Naive B cell (primary cell): ENCODE data around the gene PREX1. TPM values are rescaled to one million over a fixed set of nuclear protein-coding genes. Genes with fewer than 3 reads are reported as not detected.

ENCODE experiments used
- ATAC-seq, 2 donors: fragments of 150-1000 bp; cut with Tn5 transposase; 2 replicates each; pipeline ENCODE4 v1.10.0; 2021; ENCODE audit warnings: low read depth in 2 of 2, mild to moderate bottlenecking in 2 of 2, moderate library complexity in 2 of 2
- DNase-seq: peaks from one replicate; pipeline ENCODE4 v3.0.0; 2022
- H3K27ac Mint-ChIP-seq, 6 donors: one replicate each; pipeline ENCODE4 v1.8.0; 2020 to 2022; ENCODE audit warnings: mild to moderate bottlenecking in 6 of 6, mixed read lengths in 6 of 6, moderate library complexity in 5 of 6, inconsistent platforms in 2 of 6
- H3K27me3 Mint-ChIP-seq, 3 donors: one replicate each; pipeline ENCODE4 v1.8.0; 2021 to 2022; ENCODE audit warnings: mixed read lengths in 3 of 3, mild to moderate bottlenecking in 1 of 3
- H3K36me3 Mint-ChIP-seq, 2 donors: one replicate each; pipeline ENCODE4 v1.8.0; 2020 to 2022; ENCODE audit warnings: mixed read lengths in 2 of 2, inconsistent platforms in 1 of 2, mild to moderate bottlenecking in 1 of 2
- H3K4me1 Mint-ChIP-seq, 3 donors: one replicate each; pipeline ENCODE4 v1.8.0; 2020 to 2022; ENCODE audit warnings: mixed read lengths in 3 of 3, inconsistent platforms in 1 of 3, mild to moderate bottlenecking in 1 of 3, moderate library complexity in 1 of 3
- H3K4me3 Mint-ChIP-seq, 8 donors: one replicate each; pipeline ENCODE4 v1.8.0; 2020 to 2022; ENCODE audit warnings: mild to moderate bottlenecking in 8 of 8, mixed read lengths in 8 of 8, moderate library complexity in 8 of 8, inconsistent platforms in 2 of 8
- H3K9me3 Mint-ChIP-seq, 7 donors: one replicate each; pipeline ENCODE4 v1.8.0; 2020 to 2022; ENCODE audit warnings: mixed read lengths in 7 of 7, mild to moderate bottlenecking in 5 of 7, inconsistent platforms in 2 of 7, moderate library complexity in 1 of 7
- polyA plus RNA-seq, 6 donors: library from polyadenylated mRNA; unstranded; fragments of 300-500 nt; fragmentation: Illumina TruSeq; gene quantifications; one replicate each; pipeline ENCODE4 v1.2.3, GENCODE V29; 2021; ENCODE audit warnings: low read depth in 6 of 6

The PREX1 gene
- polyA plus RNA-seq, 6 donors from 2014 or later, result 13.3 to 37.5 (median 17.1) TPM

DNA sequence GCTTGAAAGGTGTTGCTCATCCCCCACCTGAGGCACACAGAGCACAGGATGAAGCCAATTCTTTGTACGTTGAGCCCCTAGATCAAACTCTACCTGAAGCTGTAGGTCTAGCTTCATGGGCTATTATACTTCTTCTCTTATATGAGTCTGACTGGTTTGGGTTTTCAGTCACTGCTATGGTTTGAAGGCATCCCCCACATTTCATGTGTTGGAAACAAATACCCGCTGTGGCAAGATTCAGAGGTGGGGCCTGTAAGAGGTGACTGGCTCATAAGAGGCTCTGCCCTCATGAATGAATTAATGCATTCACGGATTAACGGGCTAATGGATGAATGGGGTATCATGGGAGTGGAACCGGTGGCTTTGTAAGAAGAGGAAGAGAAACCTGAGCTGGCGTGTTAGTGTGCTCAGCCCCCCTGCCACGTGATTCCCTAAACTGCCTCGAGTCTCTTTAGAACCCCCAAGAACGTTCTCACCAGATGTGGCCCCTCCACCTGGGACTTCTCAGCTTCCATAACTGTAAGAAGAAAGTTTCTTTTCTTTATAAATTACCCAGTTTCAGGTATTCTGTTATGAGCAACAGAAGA lies 39.2 kb downstream of the PREX1 start:
- Mint-ChIP-seq H3K9me3 (no peaks in the 10 kb centered on the region), H3K27me3 (no peaks in the 10 kb centered on the region), H3K4me1 (peaks cover 57 to 82% (median 74%) of the 10 kb centered on the region in 3 donors), H3K4me3 (peak overlapping the region in 7 of 8 donors; percentile 4 to 88 (median 58)), H3K36me3 (no peaks in the 10 kb centered on the region), H3K27ac (peak overlapping the region in 5 of 6 donors; percentile 74 to 97 (median 94))
- ATAC-seq (peak; percentile 91 to 93), DNase-seq (peak; percentile 80)

DNA sequence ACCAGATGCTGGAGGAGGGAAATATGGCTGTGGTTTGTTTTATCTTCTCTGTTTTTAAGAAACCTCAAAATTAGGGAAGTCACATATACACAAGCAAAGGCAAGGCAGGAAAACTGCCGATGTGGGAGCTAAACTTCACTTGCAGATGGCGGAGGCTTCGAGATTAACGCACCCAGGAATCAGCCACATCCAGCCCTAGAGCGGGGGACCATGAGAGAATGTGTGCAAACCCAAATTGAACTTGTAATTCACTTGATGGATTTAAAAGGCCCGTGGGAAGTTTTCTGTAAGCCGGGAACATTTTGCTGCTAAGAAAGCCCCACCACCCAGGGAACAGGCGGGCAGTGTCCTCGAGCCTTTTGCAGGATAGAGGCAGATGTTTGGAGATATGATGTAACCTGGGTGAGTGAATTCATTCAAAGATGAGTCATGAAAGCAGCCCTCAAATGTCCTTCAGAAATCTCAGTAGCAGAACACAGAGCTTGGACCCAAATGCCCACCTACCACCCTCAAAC lies 39.9 kb downstream of the PREX1 start:
- Mint-ChIP-seq H3K9me3 (no peaks in the 10 kb centered on the region), H3K4me1 (peaks cover 57 to 81% (median 74%) of the 10 kb centered on the region in 3 donors), H3K27me3 (no peaks in the 10 kb centered on the region), H3K27ac (peak overlapping the region in 5 of 6 donors; percentile 74 to 97 (median 94)), H3K36me3 (no peaks in the 10 kb centered on the region), H3K4me3 (peak overlapping the region; percentile 1 to 88 (median 48))
- DNase-seq (no peak), ATAC-seq (no peak)

DNA sequence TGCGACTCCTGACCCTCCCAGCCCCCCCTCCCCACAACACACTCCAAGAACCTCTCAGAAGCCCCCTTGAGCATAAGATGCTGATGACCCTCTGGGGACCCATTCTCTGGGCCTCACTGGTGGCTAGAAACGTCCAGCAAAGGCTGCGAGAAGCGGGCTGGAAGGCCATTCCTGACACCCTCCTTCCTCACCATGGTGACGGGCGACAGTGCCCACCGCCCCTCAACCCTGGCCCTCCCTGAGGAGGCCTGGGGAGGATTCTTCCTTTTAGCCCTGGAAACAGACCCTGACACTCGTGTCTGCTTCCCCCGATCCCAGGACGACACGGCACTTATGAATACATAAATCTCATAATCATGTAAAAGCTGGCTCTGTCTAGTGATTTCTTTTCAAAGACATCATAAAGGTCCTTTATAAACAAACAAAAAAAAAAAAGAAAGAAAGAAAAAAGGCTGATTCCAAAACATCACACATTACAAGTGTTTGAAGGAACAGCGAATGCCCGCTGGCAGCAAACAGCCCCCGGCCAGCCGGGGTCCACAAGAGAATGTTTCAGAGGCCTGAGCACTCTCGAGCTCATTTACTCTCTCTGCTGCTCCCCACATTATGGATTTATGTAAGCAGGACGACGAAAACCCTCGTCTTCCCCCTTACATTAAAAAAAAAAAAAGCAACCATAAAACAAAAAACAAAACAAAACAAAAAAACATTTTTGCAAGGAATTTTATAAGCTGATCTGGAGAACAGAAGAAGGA lies 40.7 kb downstream of the PREX1 start:
- Mint-ChIP-seq H3K27ac (peak overlapping the region in 5 of 6 donors; percentile 15 to 97 (median 94)), H3K9me3 (no peaks in the 10 kb centered on the region), H3K36me3 (no peaks in the 10 kb centered on the region), H3K27me3 (no peaks in the 10 kb centered on the region), H3K4me3 (peak overlapping the region; percentile 1 to 88 (median 62)), H3K4me1 (peaks cover 57 to 73% (median 71%) of the 10 kb centered on the region in 3 donors)
- DNase-seq, result no peak
- no peak for ATAC-seq

DNA sequence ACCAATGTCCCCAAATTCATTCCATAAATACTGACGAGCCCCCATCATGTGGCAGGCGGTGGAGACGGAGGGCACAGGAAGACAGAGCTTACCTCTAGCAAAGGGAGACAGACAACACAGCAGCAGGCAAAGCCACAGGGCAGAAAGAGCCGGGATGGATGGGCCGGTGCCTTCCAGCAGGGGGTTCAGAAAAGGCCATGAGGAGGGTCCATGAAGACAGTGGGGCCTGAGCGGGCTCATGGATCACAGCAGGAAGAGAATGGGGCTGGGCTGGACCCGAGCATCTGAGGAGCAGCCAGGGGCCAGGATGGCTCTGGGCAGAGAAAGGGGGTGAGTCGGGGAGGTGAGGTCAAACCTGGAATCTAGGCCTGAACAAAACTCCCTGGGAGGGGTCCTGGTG lies 42.0 kb downstream of the PREX1 start:
- Mint-ChIP-seq H3K4me1 (peaks cover 59 to 60% (median 59%) of the 10 kb centered on the region in 3 donors), H3K27ac (peak overlapping the region in 2 of 6 donors; percentile 76 to 87)
- no peak for DNase-seq

DNA sequence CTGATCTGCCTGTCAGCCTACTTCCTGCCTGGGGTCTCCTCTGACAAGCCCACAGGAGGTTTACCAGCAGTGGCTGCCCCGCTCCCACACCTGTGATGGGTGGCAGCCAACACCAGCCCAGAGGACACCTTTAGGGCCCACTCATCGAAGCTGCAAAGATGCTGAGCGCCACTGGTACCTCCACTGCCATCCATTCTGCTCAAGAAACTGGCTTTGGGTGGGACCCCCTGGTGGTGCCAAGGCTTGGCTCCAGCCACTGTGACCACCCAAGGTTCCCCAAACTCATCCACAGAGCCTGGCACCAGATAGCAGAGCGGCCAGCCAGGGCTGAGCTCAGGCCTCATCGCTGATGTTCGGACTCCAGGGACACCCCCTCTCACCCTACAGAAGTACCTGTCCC lies 42.5 kb downstream of the PREX1 start:
- H3K4me3 Mint-ChIP-seq, result peak overlapping the region in 1 of 8 donors; percentile 56
- H3K27ac Mint-ChIP-seq, result peak overlapping the region in 2 of 6 donors; percentile 39 to 76
- H3K27me3 Mint-ChIP-seq, result no peaks in the 10 kb centered on the region
- H3K9me3 Mint-ChIP-seq, result no peaks in the 10 kb centered on the region
- ATAC-seq (no peak), DNase-seq (no peak)
- peaks cover 54 to 56% (median 54%) of the 10 kb centered on the region in 3 donors for H3K4me1 Mint-ChIP-seq
- H3K36me3 Mint-ChIP-seq, result no peaks in the 10 kb centered on the region

More for the DNA sequence above, 42.0 kb downstream of the PREX1 start:
- peak overlapping the region in 2 of 8 donors; percentile 13 to 56 for H3K4me3 Mint-ChIP-seq
- H3K27me3 Mint-ChIP-seq, result no peaks in the 10 kb centered on the region
- H3K9me3 Mint-ChIP-seq, result no peaks in the 10 kb centered on the region
- ATAC-seq, result no peak
- no peaks in the 10 kb centered on the region for H3K36me3 Mint-ChIP-seq

DNA sequence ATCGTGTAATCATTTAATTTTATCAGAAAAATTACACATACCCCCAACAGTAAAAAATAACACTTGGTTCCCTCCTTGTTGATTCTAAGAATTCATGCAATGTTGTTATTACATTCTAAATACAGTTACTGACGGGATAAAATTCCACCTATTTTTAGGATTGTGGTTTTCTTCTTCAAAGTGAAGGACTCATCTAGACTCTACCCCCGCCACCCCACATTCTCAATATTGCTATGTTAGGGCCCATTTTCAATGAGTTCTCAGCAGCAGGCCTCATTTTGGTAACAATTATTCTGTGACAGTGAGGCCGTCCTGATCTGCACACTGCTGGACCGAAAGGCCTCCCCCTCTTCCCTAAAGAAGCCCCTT lies 43.5 kb downstream of the PREX1 start:
- no peak for ATAC-seq
- Mint-ChIP-seq H3K27ac (peak overlapping the region in 1 of 6 donors; percentile 44), H3K36me3 (peaks cover 7 to 8% of the 10 kb centered on the region in 2 donors), H3K9me3 (peaks cover 0 to 3% (median 0%) of the 10 kb centered on the region in 7 donors), H3K4me1 (peaks cover 52 to 54% (median 52%) of the 10 kb centered on the region in 3 donors), H3K4me3 (no peak overlapping the region), H3K27me3 (no peaks in the 10 kb centered on the region)
- DNase-seq, result no peak

DNA sequence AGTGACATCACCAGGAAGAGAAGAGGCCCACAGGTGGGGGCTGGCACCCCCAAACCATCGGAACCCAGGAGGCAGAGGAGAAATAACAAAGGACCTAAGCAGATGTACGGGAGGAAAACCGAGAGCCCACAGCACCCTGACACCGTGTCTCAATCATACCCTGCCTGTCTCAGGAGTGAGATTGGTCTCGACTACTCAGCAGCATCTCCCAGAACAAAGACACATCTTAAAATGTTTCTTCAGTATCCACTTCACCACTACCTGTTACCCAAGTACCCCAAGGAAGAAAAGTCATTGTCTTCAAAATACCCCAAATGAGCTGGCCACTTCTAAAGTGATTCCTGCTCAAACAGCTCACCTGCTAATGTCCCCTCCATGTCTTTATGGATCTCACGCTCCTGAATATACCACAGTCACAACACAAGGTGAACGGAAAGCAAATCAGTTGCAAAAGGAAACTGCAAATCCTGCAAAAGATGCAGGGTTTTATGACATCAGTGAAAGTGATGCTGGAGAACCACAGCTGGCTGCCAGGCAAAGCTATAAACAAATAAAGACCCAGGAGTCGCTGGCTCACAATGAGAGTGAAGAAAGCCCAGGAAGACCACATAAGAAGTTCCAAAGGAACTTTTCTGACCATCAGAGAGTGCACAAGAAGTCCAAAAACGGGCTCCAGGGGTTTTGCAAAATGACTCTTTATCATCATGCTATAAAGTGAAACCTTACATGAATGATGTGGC lies 44.1 kb downstream of the PREX1 start:
- no peak for ATAC-seq
- Mint-ChIP-seq H3K9me3 (peaks cover 0 to 3% (median 0%) of the 10 kb centered on the region in 7 donors), H3K27me3 (no peaks in the 10 kb centered on the region), H3K4me1 (peaks cover 47 to 52% (median 48%) of the 10 kb centered on the region in 3 donors), H3K27ac (peak overlapping the region in 1 of 6 donors; percentile 44), H3K4me3 (no peak overlapping the region), H3K36me3 (peaks cover 7 to 13% of the 10 kb centered on the region in 2 donors)
- no peak for DNase-seq

DNA sequence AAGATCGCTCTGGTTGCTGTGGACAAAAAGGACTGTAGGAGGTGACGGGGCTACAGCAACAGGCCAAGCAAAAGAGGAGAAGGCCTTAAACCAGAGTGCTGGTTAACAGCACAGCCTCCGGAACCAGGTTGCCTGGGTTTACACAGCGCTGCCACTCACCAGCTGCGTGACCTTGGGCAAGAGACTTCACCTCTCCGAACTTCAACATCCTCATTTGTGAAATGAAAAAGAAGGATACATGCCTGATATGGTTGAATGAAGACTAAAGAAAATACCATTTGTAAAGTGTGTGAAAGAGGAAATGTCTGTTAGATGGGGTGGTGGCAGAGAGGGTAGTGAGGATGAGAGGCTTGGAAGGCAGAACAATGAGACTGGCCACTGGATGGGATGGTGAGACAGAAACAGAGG lies 44.9 kb downstream of the PREX1 start:
- H3K9me3 Mint-ChIP-seq, result peaks cover 0 to 4% (median 0%) of the 10 kb centered on the region in 7 donors
- H3K27me3 Mint-ChIP-seq, result no peaks in the 10 kb centered on the region
- DNase-seq, result peak; percentile 52
- no peak overlapping the region for H3K4me3 Mint-ChIP-seq
- peaks cover 39 to 47% (median 45%) of the 10 kb centered on the region in 3 donors for H3K4me1 Mint-ChIP-seq
- no peak overlapping the region for H3K27ac Mint-ChIP-seq
- ATAC-seq, result peak; percentile 75 to 81
- peaks cover 7 to 16% of the 10 kb centered on the region in 2 donors for H3K36me3 Mint-ChIP-seq

DNA sequence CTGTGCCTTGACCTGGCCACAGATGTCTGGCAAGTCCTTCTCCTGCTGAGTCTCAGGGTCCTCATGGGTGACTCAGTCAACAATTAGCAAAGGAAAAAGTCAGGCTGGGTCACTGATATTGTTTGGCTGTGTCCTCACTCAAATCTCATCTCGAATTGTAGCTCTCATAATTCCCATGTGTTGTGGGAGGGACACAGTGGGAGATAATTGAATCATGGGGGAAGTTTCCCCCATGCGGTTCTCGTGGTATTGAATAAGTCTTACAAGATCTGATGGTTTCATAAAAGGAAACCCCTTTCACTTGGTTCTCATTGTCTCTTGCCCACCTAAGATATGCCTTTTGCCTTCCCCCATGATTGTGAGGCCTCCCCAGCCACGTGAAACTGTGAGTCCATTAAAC lies 45.7 kb downstream of the PREX1 start:
- H3K36me3 Mint-ChIP-seq, result peaks cover 9 to 16% of the 10 kb centered on the region in 2 donors
- ATAC-seq (no peak), DNase-seq (no peak)
- H3K4me3 Mint-ChIP-seq, result peak overlapping the region in 1 of 8 donors; percentile 35
- H3K27me3 Mint-ChIP-seq, result no peaks in the 10 kb centered on the region
- peaks cover 39 to 48% (median 45%) of the 10 kb centered on the region in 3 donors for H3K4me1 Mint-ChIP-seq
- peaks cover 0 to 4% (median 0%) of the 10 kb centered on the region in 7 donors for H3K9me3 Mint-ChIP-seq
- H3K27ac Mint-ChIP-seq, result peak overlapping the region in 2 of 6 donors; percentile 18 to 93

DNA sequence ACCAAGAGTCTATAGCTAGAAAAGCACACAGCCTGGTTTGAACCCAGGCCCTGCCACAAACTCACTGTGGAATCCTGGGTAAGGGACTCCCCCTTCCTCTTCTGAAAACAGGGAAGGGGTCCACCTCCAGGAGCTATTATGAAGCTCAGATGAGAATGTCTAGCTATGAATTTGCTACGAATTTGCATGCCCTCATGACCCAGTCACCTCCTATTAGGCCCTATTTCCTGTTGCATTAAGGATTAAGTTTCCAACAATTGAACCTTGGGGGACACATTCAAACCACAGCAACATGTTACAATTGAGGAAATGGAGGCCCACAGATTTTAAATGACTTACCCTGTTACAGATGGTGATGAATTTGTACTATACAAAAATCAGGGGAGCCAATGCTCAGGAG lies 46.2 kb downstream of the PREX1 start:
- Mint-ChIP-seq H3K27ac (peak overlapping the region in 3 of 6 donors; percentile 18 to 93 (median 24)), H3K4me1 (peaks cover 39 to 48% (median 47%) of the 10 kb centered on the region in 3 donors), H3K36me3 (peaks cover 13 to 16% of the 10 kb centered on the region in 2 donors), H3K9me3 (peaks cover 0 to 4% (median 0%) of the 10 kb centered on the region in 7 donors), H3K4me3 (peak overlapping the region in 4 of 8 donors; percentile 35 to 77 (median 60)), H3K27me3 (no peaks in the 10 kb centered on the region)
- DNase-seq, result no peak
- ATAC-seq, result no peak

DNA sequence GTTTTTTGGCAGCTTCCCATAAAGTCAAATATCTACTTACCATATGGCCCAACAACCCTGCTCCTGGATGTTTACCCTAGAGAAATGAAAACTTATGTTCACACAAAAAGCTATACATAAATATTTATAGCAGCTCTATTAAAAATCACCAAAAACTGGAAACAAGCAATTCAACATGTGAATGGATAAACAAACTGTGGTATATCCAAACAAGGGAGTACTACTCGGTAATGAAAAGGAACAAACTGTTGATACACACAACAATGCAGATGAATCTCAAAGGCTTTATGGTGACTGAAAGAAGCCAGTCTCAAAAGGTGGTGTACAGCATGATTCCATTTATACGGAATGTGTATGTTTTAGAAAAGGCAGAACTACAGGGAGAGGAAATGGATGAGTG lies 48.4 kb downstream of the PREX1 start:
- Mint-ChIP-seq H3K27ac (peak overlapping the region in 1 of 6 donors; percentile 68), H3K27me3 (no peaks in the 10 kb centered on the region), H3K4me1 (peaks cover 37 to 48% (median 48%) of the 10 kb centered on the region in 3 donors), H3K36me3 (peaks cover 13 to 16% of the 10 kb centered on the region in 2 donors), H3K9me3 (peaks cover 0 to 5% (median 0%) of the 10 kb centered on the region in 7 donors), H3K4me3 (peak overlapping the region in 1 of 8 donors; percentile 1)
- DNase-seq (no peak), ATAC-seq (no peak)

DNA sequence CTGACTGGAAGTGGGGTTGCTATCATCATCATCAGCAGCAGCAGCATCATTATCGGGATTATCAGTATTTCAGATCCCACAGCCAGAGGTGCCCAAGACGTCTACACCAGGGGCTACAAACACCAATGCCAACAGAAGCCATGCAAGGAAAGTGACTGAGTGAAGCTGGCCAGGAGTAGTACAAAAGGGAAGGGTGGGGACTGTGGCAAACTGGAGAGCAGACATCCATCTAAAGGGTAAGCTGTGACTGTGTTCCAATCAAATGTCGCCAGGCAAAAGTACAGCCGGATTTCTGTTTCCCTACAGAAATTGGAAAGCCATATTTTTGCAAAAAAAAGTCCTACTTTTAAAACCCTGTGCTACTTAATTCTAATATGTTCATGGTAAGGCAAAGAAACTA lies 50.0 kb downstream of the PREX1 start:
- ATAC-seq (no peak), DNase-seq (no peak)
- Mint-ChIP-seq H3K4me3 (peak overlapping the region in 3 of 8 donors; percentile 12 to 44 (median 22)), H3K27ac (peak overlapping the region in 1 of 6 donors; percentile 89), H3K36me3 (peaks cover 13 to 16% of the 10 kb centered on the region in 2 donors), H3K4me1 (peaks cover 53 to 64% (median 60%) of the 10 kb centered on the region in 3 donors), H3K9me3 (peaks cover 0 to 5% (median 0%) of the 10 kb centered on the region in 7 donors), H3K27me3 (no peaks in the 10 kb centered on the region)

DNA sequence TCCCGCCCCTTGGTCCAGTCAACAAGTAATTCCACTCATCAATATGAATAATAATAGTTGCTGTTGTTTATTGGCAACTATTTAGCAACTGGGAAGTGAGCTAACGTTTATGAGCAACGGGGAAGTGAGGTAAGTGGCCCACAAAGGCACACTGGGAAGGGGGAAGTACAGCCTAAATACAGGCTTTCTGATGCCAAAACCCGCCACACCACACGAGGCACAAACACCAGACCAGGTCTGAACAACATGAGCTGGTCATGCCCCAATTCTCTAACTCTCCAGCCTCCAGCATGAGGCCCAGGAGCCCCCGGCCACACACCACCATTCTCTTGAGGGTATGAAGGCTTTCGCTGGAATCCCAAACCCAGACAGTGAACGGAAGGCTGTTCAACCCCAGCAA lies 50.8 kb downstream of the PREX1 start:
- peak; percentile 72 to 78 for ATAC-seq
- peaks cover 61 to 72% (median 66%) of the 10 kb centered on the region in 3 donors for H3K4me1 Mint-ChIP-seq
- peaks cover 0 to 5% (median 0%) of the 10 kb centered on the region in 7 donors for H3K9me3 Mint-ChIP-seq
- peak overlapping the region in 5 of 6 donors; percentile 88 to 94 (median 92) for H3K27ac Mint-ChIP-seq
- H3K36me3 Mint-ChIP-seq, result peaks cover 13 to 16% of the 10 kb centered on the region in 2 donors
- peak overlapping the region in 4 of 8 donors; percentile 13 to 86 (median 46) for H3K4me3 Mint-ChIP-seq
- no peak for DNase-seq
- H3K27me3 Mint-ChIP-seq, result no peaks in the 10 kb centered on the region
